Measurements from ENCODE around the gene GNAI1. TPM values are rescaled to one million over a fixed set of nuclear protein-coding genes. Genes with fewer than 3 reads are reported as not detected.
"Not testable (repeated sequence)": the region's sequence is repeated elsewhere in the genome, so short reads cannot be mapped to it uniquely, and the experiment has no call there.

The GNAI1 gene
- total RNA-seq, 1 donor from 2014 or later = 35.5 TPM

- Mint-ChIP-seq H3K4me1 (ENCODE audit: low read depth, unreplicated experiment) (peaks cover 24% of the 10 kb centered on the region), H3K9me3 (ENCODE audit: unreplicated experiment) (no peaks in the 10 kb centered on the region)
- no peak overlapping the region for H3K4me2 ChIP-seq (ENCODE audit: low read length)
These were observed 20.2 kb downstream of the GNAI1 start for GRCh38 chr7:80154656-80155333.

GRCh38 chr7:80155374-80155773 is 20.7 kb downstream of the GNAI1 start:
- Histone ChIP-seq H3K4me1 (ENCODE audit: insufficient read depth, low read length) (peaks cover 7% of the 10 kb centered on the region), H3K9ac (ENCODE audit: low read length) (no peak overlapping the region), H3K36me3 (ENCODE audit: insufficient read depth, low read length) (no peaks in the 10 kb centered on the region), H3K27me3 (ENCODE audit: insufficient read depth, low read length) (no peaks in the 10 kb centered on the region), H3K27ac (ENCODE audit: low read depth, low read length) (no peak overlapping the region), H3K4me3 (ENCODE audit: insufficient read depth, low read depth, low read length) (no peak overlapping the region), H2AFZ (ENCODE audit: low read depth, low read length) (no peak overlapping the region), H3K4me2 (ENCODE audit: low read length) (no peak overlapping the region), H3K9me3 (ENCODE audit: insufficient read depth, low read depth, low read length) (no peaks in the 10 kb centered on the region), H3K79me2 (ENCODE audit: insufficient read depth, low read length) (peaks cover 79% of the 10 kb centered on the region), H4K20me1 (ENCODE audit: insufficient read depth, low read length) (no peaks in the 10 kb centered on the region)
- H3K27ac Mint-ChIP-seq (ENCODE audit: unreplicated experiment) = no peak overlapping the region
- no peaks in the 10 kb centered on the region for H3K9me3 Mint-ChIP-seq (ENCODE audit: unreplicated experiment)
- DNase-seq (ENCODE audit: low read depth) (no peak), FAIRE-seq (no peak)
- TF ChIP-seq EZH2 (IDR thresholded peaks at IDR 0.05; ENCODE audit: insufficient read depth, low read length) = no peak
- TF ChIP-seq CTCF (IDR thresholded peaks at IDR 0.05; ENCODE audit: insufficient read depth, low read depth, low read length) = no peak
- H3K4me1 Mint-ChIP-seq (ENCODE audit: low read depth, unreplicated experiment) = peaks cover 24% of the 10 kb centered on the region
- H3K4me3 Mint-ChIP-seq (ENCODE audit: unreplicated experiment) = no peak overlapping the region
- H3K27me3 Mint-ChIP-seq (ENCODE audit: low read depth, unreplicated experiment) = no peaks in the 10 kb centered on the region
- no peaks in the 10 kb centered on the region for H3K36me3 Mint-ChIP-seq (ENCODE audit: low read depth, unreplicated experiment)

More at GRCh38 chr7:80154656-80155333, 20.2 kb downstream of the GNAI1 start:
- H3K79me2 ChIP-seq (ENCODE audit: insufficient read depth, low read length) = peaks cover 79% of the 10 kb centered on the region
- Mint-ChIP-seq H3K4me3 (ENCODE audit: unreplicated experiment) (no peak overlapping the region), H3K27ac (ENCODE audit: unreplicated experiment) (no peak overlapping the region), H3K27me3 (ENCODE audit: low read depth, unreplicated experiment) (no peaks in the 10 kb centered on the region), H3K36me3 (ENCODE audit: low read depth, unreplicated experiment) (no peaks in the 10 kb centered on the region)
- H3K36me3 ChIP-seq (ENCODE audit: insufficient read depth, low read length) = no peaks in the 10 kb centered on the region
- H3K9ac ChIP-seq (ENCODE audit: low read length) = no peak overlapping the region
- no peaks in the 10 kb centered on the region for H3K27me3 ChIP-seq (ENCODE audit: insufficient read depth, low read length)
- H3K4me1 ChIP-seq (ENCODE audit: insufficient read depth, low read length) = peaks cover 7% of the 10 kb centered on the region
- H3K27ac ChIP-seq (ENCODE audit: low read depth, low read length) = no peak overlapping the region
- H3K4me3 ChIP-seq (ENCODE audit: insufficient read depth, low read depth, low read length) = no peak overlapping the region
- TF ChIP-seq CTCF (IDR thresholded peaks at IDR 0.05; ENCODE audit: insufficient read depth, low read depth, low read length) (no peak), EZH2 (IDR thresholded peaks at IDR 0.05; ENCODE audit: insufficient read depth, low read length) (no peak)
- H3K9me3 ChIP-seq (ENCODE audit: insufficient read depth, low read depth, low read length) = no peaks in the 10 kb centered on the region
- H2AFZ ChIP-seq (ENCODE audit: low read depth, low read length) = no peak overlapping the region
- no peaks in the 10 kb centered on the region for H4K20me1 ChIP-seq (ENCODE audit: insufficient read depth, low read length)
- FAIRE-seq (no peak), DNase-seq (ENCODE audit: low read depth) (no peak)

- not testable (repeated sequence) for H3K4me1 Mint-ChIP-seq (ENCODE audit: low read depth, unreplicated experiment); H3K9ac ChIP-seq (ENCODE audit: low read length); H3K36me3 ChIP-seq (ENCODE audit: insufficient read depth, low read length); H3K9me3 ChIP-seq (ENCODE audit: insufficient read depth, low read depth, low read length); H3K9me3 Mint-ChIP-seq (ENCODE audit: unreplicated experiment); H3K27me3 Mint-ChIP-seq (ENCODE audit: low read depth, unreplicated experiment); H3K27me3 ChIP-seq (ENCODE audit: insufficient read depth, low read length); H2AFZ ChIP-seq (ENCODE audit: low read depth, low read length); DNase-seq (ENCODE audit: low read depth); H3K36me3 Mint-ChIP-seq (ENCODE audit: low read depth, unreplicated experiment); H3K4me3 Mint-ChIP-seq (ENCODE audit: unreplicated experiment); H3K27ac Mint-ChIP-seq (ENCODE audit: unreplicated experiment); H3K4me3 ChIP-seq (ENCODE audit: insufficient read depth, low read depth, low read length); H4K20me1 ChIP-seq (ENCODE audit: insufficient read depth, low read length); H3K4me2 ChIP-seq (ENCODE audit: low read length); H3K4me1 ChIP-seq (ENCODE audit: insufficient read depth, low read length); H3K27ac ChIP-seq (ENCODE audit: low read depth, low read length); FAIRE-seq
- H3K79me2 ChIP-seq (ENCODE audit: insufficient read depth, low read length) = peaks cover 78% of the 10 kb centered on the region
These were observed 23.1 kb downstream of the GNAI1 start for GRCh38 chr7:80157770-80158169.

All from astrocyte (in vitro differentiated cells and primary cell).